ENCODE results near the gene RIN3. TPM values are rescaled to one million over a fixed set of nuclear protein-coding genes. Genes with fewer than 3 reads are reported as not detected.

RIN3 gene
- total RNA-seq, 2 donors from 2014 or later, result 8.8 to 41.6 TPM

DNA sequence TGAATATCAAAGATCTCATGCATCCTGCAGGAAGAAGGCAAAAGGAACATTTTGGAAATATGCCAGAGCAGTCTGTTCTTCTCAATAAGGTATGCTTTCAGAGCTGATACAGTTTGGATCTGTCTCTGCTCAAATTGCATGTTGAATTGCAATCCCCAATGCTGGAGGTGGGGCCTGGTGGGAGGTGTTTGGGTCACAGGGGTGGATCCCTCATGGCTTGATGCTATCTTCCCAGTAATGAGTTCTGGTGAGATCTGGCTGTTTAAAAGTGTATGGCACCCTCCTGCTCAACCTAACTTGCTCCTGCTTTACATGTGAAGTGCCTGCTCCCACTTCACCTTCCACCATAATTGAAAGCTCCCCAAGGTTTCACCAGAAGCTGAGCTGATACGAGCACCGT is 76.6 kb downstream of the RIN3 start:
- TF ChIP-seq POLR2A (IDR thresholded peaks at IDR 0.05) (no peak), POLR2AphosphoS5 (IDR thresholded peaks at IDR 0.05) (no peak)
- TF ChIP-seq, protein P1, sequence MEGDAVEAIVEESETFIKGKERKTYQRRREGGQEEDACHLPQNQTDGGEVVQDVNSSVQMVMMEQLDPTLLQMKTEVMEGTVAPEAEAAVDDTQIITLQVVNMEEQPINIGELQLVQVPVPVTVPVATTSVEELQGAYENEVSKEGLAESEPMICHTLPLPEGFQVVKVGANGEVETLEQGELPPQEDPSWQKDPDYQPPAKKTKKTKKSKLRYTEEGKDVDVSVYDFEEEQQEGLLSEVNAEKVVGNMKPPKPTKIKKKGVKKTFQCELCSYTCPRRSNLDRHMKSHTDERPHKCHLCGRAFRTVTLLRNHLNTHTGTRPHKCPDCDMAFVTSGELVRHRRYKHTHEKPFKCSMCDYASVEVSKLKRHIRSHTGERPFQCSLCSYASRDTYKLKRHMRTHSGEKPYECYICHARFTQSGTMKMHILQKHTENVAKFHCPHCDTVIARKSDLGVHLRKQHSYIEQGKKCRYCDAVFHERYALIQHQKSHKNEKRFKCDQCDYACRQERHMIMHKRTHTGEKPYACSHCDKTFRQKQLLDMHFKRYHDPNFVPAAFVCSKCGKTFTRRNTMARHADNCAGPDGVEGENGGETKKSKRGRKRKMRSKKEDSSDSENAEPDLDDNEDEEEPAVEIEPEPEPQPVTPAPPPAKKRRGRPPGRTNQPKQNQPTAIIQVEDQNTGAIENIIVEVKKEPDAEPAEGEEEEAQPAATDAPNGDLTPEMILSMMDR (IDR thresholded peaks at IDR 0.05), result no peak
- intact Hi-C loops (cut with DNase I), result no loop called here

DNA sequence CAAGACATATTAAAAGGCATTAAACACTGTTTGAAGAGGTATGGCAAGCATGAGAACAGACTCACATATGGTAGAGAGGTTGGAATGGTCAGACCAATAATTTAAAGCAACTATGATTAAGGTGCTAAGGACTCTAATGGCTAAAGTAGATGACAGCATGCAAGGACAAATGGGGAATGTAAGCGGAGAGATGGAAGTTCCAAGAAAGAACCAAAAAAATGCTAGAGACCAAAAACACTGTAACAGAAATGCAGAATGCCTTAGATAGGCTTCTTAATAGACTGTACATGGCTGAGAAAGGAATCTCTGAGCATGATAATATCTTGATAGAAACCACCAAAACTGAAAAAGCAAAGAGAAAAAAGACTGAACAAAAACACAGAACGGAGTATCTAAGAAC is 77.4 kb downstream of the RIN3 start:
- Histone ChIP-seq H3K9me3 (no peaks in the 10 kb centered on the region), H3K4me3 (no peak overlapping the region), H3K27ac (no peak overlapping the region), H3K27me3 (replicated peaks; ENCODE audit: insufficient read depth) (no peaks in the 10 kb centered on the region), H3K4me1 (replicated peaks) (no peaks in the 10 kb centered on the region), H3K36me3 (no peaks in the 10 kb centered on the region)
- intact Hi-C loops (cut with DNase I), result no loop called here
- 50% methylated on average over 2 of the region's 2 CpGs for WGBS
- no peak for TF ChIP-seq POLR2AphosphoS5 (IDR thresholded peaks at IDR 0.05)
- TF ChIP-seq, protein P1 (IDR thresholded peaks at IDR 0.05), result no peak
- no peak for TF ChIP-seq POLR2A (IDR thresholded peaks at IDR 0.05)
- DNase-seq (ENCODE audit: low spot score), result no peak

More for the DNA sequence above, 76.6 kb downstream of the RIN3 start:
- no peak for DNase-seq (ENCODE audit: low spot score)
- no peak overlapping the region for H3K27ac ChIP-seq
- no peaks in the 10 kb centered on the region for H3K36me3 ChIP-seq
- 94% methylated on average over 2 of the region's 2 CpGs for WGBS
- H3K4me1 ChIP-seq (replicated peaks), result no peaks in the 10 kb centered on the region
- no peaks in the 10 kb centered on the region for H3K27me3 ChIP-seq (replicated peaks; ENCODE audit: insufficient read depth)
- H3K4me3 ChIP-seq, result no peak overlapping the region
- no peaks in the 10 kb centered on the region for H3K9me3 ChIP-seq

DNA sequence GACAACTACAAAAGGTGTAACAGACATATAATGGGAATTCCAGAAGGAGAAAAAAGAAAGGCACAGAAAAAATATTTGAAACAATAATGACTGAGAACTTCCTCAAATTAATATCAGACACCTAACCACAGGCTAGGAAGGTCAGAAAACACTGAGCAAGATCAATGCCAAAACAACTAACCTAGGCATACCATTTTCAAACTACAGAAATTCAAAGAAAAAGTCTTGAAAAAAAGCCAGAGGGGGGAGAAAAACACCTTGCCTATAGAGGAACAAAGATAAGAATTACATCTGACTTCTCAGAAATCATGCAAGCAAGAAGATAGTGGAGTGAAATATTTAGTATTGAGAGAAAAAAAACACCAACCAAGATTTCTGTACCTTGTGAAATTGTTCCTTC is 77.8 kb downstream of the RIN3 start:
- H3K9me3 ChIP-seq, result no peaks in the 10 kb centered on the region
- intact Hi-C loops (cut with DNase I), result no loop called here
- H3K4me3 ChIP-seq, result no peak overlapping the region
- no peak overlapping the region for H3K27ac ChIP-seq
- no peaks in the 10 kb centered on the region for H3K36me3 ChIP-seq
- no peaks in the 10 kb centered on the region for H3K27me3 ChIP-seq (replicated peaks; ENCODE audit: insufficient read depth)
- TF ChIP-seq POLR2AphosphoS5 (IDR thresholded peaks at IDR 0.05) (no peak), POLR2A (IDR thresholded peaks at IDR 0.05) (no peak)
- TF ChIP-seq, protein P1 (IDR thresholded peaks at IDR 0.05), result no peak
- no peaks in the 10 kb centered on the region for H3K4me1 ChIP-seq (replicated peaks)
- DNase-seq (ENCODE audit: low spot score), result no peak

DNA sequence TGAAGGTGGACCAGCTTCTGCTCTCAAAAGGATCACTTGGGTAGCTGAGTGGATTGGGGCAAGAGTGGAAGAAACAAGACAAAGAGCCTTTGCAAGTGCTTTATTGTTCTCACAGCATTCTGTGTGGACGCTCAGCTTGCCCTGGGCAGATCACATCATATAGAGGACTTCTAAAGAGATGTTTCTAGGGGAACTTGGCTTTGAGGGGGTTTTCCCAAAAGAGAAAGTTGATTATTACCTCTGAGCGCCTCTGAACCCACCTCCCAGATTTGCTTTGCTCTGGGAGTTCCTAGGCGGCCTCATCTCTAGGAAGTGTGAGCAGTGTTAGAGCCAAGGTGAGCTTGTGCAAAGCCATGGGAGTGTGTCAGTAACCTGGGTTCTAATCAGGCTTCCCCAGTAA is 81.7 kb downstream of the RIN3 start:
- Histone ChIP-seq H3K36me3 (no peaks in the 10 kb centered on the region), H3K27me3 (replicated peaks; ENCODE audit: insufficient read depth) (no peaks in the 10 kb centered on the region), H3K4me1 (replicated peaks) (no peaks in the 10 kb centered on the region), H3K27ac (no peak overlapping the region), H3K9me3 (no peaks in the 10 kb centered on the region), H3K4me3 (no peak overlapping the region)
- 98% methylated on average over 3 of the region's 3 CpGs for WGBS
- no peak for DNase-seq (ENCODE audit: low spot score)
- TF ChIP-seq POLR2AphosphoS5 (IDR thresholded peaks at IDR 0.05) (no peak), POLR2A (IDR thresholded peaks at IDR 0.05) (no peak)
- TF ChIP-seq, protein P1 (IDR thresholded peaks at IDR 0.05), result no peak
- intact Hi-C loops (cut with DNase I), result no loop called here

DNA sequence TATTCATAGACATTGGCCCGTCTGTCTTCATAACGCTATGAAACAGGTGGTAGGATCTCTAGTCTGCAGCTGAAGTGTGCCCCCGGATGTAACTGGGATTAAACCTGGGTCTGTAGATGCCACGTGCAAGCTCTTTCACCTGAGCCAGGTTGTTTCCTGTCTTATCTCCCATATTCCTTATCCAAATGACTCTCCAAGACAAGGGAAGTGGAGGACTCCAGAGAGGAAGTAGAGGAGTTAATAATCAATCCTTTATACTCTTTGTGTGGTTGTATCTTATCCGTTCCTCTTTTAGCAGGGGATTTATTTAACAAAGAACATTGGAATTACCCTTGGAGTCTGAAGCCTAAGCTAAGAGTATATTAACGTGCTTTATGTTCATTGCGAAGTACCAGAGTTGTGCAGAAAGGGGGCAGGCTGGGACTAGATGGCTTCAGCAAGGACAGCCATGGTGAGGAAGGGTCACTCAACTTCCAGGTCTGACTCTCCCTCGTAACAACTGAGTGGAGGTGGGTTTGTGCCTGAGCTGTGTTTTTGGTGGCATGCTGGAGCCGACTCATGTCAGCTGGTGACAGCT is 82.8 kb downstream of the RIN3 start:
- no peaks in the 10 kb centered on the region for H3K4me1 ChIP-seq (replicated peaks)
- TF ChIP-seq POLR2A (IDR thresholded peaks at IDR 0.05) (no peak), POLR2AphosphoS5 (IDR thresholded peaks at IDR 0.05) (no peak)
- TF ChIP-seq, protein P1 (IDR thresholded peaks at IDR 0.05), result no peak
- no peak for DNase-seq (ENCODE audit: low spot score)
- no peaks in the 10 kb centered on the region for H3K36me3 ChIP-seq
- H3K4me3 ChIP-seq, result no peak overlapping the region
- intact Hi-C loops (cut with DNase I), result no loop called here
- H3K9me3 ChIP-seq, result no peaks in the 10 kb centered on the region
- H3K27ac ChIP-seq, result no peak overlapping the region
- 77% methylated on average over 9 of the region's 9 CpGs for WGBS
- no peaks in the 10 kb centered on the region for H3K27me3 ChIP-seq (replicated peaks; ENCODE audit: insufficient read depth)

Measured in prostate gland (tissue), 2 donors.